ENCODE measurements around the gene STMN3. TPM values are rescaled to one million over a fixed set of nuclear protein-coding genes. Genes with fewer than 3 reads are reported as not detected.
"Not testable (repeated sequence)": the region's sequence is repeated elsewhere in the genome, so short reads cannot be mapped to it uniquely, and the experiment has no call there.

Gene STMN3
- polyA plus RNA-seq, 1 donor = 22.7 TPM

DNA sequence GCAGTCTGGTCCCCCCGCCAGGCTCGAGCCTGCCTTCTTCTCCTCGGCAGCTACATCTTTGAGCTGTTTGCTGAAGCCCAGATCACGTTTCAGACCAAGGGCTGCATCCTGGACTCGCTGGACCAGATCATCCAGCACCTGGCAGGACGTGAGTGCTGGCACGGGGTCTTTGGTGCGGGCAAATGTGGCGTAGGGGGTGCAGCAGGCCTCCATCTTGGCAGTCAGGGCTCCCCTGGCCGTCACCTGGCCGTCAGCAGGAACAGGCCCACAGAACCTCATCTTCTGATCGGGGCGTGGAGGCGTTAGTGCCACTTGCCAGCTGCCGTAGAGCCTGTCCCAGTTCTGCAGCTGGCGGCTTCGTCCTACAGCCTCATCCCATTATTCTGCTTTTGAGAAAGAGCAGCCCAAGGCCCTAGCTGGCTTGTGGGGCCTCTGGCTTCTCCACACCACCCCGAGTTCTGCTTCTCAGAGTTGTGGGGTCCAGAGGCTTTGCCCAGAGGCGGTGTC is 26.6 kb upstream of the STMN3 start:
- DNase-seq = no peak

DNA sequence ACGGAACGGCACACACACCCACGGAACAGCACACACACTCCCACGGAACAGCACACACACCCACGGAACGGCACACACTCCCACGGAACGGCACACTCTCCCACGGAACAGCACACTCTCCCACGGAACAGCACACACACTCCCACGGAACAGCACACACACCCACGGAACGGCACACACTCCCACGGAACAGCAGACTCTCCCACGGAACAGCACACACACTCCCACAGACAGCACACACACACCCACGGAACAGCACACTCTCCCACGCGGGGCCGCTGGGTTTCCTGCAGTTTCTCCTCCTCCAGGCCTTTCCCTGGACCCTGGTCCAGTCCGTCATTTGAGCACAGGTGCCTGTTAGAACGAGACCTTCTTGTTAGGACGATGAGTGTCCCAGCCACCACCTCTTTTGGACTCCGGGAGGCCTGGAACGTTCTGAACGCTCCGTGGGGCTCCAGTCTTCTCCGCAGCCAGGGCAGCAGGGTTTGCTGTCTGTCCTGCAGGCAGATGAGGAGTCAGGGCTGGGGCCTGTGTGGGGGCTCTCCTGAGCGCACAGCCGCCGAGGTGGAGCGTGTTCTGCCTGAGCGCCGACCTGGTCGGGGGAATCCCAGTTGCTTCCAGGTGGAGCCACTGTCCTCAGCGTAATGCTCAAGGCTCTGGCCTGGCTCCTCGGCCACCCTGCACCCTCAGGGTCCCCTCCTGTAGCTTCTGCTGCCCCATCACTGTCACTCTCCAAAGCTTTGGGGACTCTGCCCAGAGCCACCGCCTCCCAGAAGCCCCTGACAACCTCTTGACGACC is 25.6 kb upstream of the STMN3 start:
- no peak for DNase-seq

GRCh38 chr20:63678071-63678470 is 24.8 kb upstream of the STMN3 start:
- DNase-seq = no peak

GRCh38 chr20:63675681-63676368 is 22.6 kb upstream of the STMN3 start:
- DNase-seq = no peak

- DNase-seq = no peak
Measured at GRCh38 chr20:63673951-63674350, 20.7 kb upstream of the STMN3 start.

- DNase-seq = no peak
Measured at GRCh38 chr20:63672666-63673065, 19.4 kb upstream of the STMN3 start.

- not testable (repeated sequence) for DNase-seq
Measured at GRCh38 chr20:63671695-63672094, 18.5 kb upstream of the STMN3 start.

GRCh38 chr20:63668351-63668750 is 15.1 kb upstream of the STMN3 start:
- DNase-seq = no peak

GRCh38 chr20:63667858-63668257 is 14.6 kb upstream of the STMN3 start:
- DNase-seq = no peak

- no peak for DNase-seq
Measured at GRCh38 chr20:63665708-63666107, 12.5 kb upstream of the STMN3 start.

DNA sequence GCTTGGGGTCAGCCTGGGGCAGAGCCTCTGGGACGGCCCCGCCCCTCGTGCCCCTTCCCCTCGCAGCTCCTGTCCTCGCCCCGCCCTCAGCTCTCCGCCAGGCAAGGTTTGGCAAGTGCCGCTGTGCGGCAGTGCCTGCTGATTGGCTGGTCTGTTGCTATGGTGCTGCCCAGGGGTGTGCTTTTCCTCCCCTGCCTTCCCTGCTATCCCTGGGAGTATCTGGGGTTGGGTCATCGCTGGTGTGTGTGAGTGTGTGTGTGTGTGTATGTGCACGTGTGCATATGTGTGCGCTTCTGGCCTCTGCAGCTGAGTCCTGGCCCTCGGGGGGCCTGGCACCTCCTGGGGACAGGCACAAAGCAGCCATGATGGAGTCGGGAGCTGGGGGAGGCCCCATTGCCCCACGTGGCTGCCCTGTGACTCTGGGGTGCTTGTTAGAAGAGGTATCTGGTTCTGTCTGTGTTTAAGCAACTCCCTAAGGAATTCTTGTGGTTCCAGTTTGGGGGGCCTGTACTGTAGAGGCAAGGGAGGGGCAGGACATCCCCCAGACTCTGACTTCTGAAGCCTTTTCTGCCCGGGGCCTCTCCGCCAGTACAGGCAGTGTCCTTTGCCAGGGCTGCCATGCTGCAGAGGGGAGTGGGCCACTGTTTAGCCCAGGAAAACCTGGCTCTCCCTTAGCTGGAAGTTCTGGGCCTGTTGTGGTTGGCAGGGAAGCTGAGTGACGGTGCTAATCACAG is 11.8 kb upstream of the STMN3 start:
- no peak for DNase-seq

GRCh38 chr20:63664143-63664851 is 11.1 kb upstream of the STMN3 start:
- DNase-seq = no peak

- no peak for DNase-seq
Measured at GRCh38 chr20:63663332-63664066, 10.3 kb upstream of the STMN3 start.

GRCh38 chr20:63662813-63663189 is 9.6 kb upstream of the STMN3 start:
- no peak for DNase-seq

GRCh38 chr20:63661959-63662812 is 9.0 kb upstream of the STMN3 start:
- no peak for DNase-seq

- DNase-seq = no peak
Measured at GRCh38 chr20:63661108-63661507, 7.9 kb upstream of the STMN3 start.

- DNase-seq = no peak
Measured at GRCh38 chr20:63660622-63661021, 7.4 kb upstream of the STMN3 start.

GRCh38 chr20:63660174-63660573 is 7.0 kb upstream of the STMN3 start:
- DNase-seq = not testable (repeated sequence)

- no peak for DNase-seq
Measured at GRCh38 chr20:63659370-63659769, 6.1 kb upstream of the STMN3 start.

GRCh38 chr20:63658749-63659187 is 5.5 kb upstream of the STMN3 start:
- DNase-seq = no peak

Measured in left kidney (tissue), 2 donors.